Embryonic facial prominence (tissue), 1 donor: ENCODE results near the gene THSD1.
"Not testable (repeated sequence)": the region's sequence is repeated elsewhere in the genome, so short reads cannot be mapped to it uniquely, and the experiment has no call there.

Experiments
- DNase-seq: peaks from one replicate; pipeline ENCODE4 v3.0.0-alpha.2; 2016; ENCODE audit errors: extremely low spot score

The THSD1 gene

GRCh38 chr13:52411629-52412028 is 5.7 kb upstream of the THSD1 start:
- DNase-seq: no peak

GRCh38 chr13:52408071-52408658 is 2.2 kb upstream of the THSD1 start:
- not testable (repeated sequence) for DNase-seq

DNA sequence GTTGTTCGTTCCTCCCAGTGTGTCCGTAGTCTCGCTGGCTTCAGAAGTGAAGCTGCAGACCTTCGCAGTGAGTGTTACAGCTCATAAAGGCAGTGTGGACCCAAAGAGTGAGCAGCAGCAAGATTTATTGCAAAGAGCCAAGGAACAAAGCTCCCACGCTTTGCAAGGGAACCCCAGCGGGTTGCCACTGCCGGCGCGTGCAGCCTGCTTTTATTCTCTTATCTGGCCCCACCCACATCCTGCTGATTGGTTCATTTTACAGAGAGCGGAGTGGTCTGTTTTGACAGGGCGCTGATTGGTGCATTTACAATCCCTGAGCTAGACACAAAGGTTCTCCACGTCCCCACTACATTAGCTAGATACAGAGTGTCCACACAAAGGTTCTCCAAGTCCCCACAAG is 1.5 kb upstream of the THSD1 start:
- DNase-seq: not testable (repeated sequence)

GRCh38 chr13:52406629-52407028 is 657 bp upstream of the THSD1 start:
- DNase-seq: no peak

- DNase-seq: no peak
Measured at GRCh38 chr13:52405369-52405766, 604 bp downstream of the THSD1 start.

GRCh38 chr13:52399708-52400107 is 6.3 kb downstream of the THSD1 start:
- no peak for DNase-seq

- DNase-seq: no peak
Measured at GRCh38 chr13:52399046-52399445, 6.9 kb downstream of the THSD1 start.

GRCh38 chr13:52395704-52396103 is 10.3 kb downstream of the THSD1 start:
- no peak for DNase-seq

DNA sequence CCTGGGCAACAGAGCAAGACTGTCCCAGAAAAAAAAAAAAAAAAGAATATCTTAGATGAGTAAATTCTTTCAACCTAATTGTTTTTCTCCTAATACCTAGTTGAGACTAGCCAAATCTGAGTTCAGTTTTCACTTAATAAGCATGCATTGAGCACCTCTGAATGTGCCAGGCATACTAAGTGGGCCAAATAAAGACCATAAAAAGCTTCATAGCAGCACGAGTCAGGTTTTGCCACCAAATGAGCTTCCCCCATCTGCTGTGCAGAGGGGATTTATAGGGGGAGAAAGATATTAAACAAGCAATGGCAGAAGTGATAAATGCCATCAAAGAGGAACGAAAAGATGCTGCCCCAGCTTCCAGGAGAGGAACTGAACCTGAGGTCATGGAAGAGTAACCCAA is 11.4 kb downstream of the THSD1 start:
- no peak for DNase-seq

- DNase-seq: no peak
Measured at GRCh38 chr13:52393572-52394357, 12.2 kb downstream of the THSD1 start.

DNA sequence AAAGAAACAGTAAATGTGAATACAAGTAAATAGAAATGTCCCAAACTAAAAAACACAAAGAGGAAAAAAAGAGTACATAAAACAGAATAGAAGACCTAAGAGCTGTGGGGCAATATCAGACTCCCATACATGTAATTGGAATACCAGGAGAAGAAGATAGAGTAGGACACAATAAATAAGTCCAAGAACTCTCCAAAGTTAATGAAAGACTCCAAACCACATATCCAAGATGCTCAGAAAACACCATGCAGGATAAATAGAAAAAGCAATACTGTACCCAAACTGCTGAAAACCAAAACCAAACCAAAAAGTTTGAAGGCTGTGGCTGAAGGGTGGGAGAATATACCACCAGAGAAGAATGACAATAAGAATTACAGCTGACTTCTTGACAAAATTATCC is 18.3 kb downstream of the THSD1 start:
- no peak for DNase-seq

- no peak for DNase-seq
Measured at GRCh38 chr13:52385870-52386269, 20.1 kb downstream of the THSD1 start.

DNA sequence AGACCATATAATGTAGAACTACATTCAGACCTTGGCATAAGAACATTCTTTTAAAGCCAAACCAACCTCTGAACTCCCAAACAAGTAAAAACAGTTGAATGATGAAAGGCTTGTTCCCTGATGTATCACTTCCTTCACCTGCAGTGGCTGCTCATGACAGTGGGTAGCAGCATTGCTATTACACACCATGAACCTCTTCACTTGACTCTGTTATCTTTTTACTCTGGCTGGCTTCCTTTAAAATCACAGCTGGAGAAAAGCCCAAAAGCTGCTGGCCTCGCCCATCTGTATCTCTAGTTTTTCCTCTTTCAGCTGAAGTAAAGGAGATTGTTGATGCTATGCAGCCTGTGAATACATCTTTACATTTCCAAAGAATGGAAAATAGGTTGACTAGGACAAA is 22.6 kb downstream of the THSD1 start:
- no peak for DNase-seq

- DNase-seq: no peak
Measured at GRCh38 chr13:52378312-52378711, 27.7 kb downstream of the THSD1 start.

DNA sequence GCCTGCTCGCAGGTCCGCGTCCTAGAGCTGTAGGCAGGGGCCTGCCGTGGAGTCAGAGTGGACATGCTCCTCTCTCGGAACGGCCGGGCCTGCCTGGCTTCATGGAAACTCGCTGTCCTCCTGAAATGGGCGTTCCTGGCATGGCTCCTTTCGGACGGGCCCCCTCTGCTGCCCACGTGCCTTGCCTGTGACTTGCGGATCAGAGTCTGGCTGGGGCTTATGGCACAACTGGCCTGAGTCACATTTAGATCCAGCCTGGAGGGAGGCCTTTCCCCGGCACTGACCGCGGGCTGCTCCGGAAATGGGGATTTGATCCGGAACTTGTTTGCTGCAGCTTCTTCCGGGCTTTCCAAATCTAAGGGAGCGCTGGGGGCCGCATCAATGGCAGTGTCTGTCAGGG is 28.1 kb downstream of the THSD1 start:
- DNase-seq: no peak

- no peak for DNase-seq
Measured at GRCh38 chr13:52374873-52375411, 31.0 kb downstream of the THSD1 start.

DNA sequence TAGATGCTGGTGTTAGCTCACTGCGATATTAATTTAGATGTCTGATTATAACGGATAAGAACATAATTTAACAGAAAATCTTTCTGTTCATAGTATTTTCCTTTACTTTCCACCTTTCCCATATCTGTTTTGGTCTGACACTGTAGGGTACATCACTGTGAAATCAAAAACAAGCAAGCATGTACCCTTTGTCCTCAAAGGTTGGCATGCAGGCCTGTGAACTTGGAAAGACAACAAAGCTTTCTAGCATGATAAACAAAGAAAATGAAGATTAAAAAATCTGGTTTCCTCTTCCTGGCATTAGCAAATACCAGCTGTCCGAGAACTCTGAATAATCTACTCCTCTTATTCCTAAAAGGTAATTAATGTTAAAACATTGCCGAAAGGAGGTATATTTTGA is 31.6 kb downstream of the THSD1 start:
- DNase-seq: no peak

DNA sequence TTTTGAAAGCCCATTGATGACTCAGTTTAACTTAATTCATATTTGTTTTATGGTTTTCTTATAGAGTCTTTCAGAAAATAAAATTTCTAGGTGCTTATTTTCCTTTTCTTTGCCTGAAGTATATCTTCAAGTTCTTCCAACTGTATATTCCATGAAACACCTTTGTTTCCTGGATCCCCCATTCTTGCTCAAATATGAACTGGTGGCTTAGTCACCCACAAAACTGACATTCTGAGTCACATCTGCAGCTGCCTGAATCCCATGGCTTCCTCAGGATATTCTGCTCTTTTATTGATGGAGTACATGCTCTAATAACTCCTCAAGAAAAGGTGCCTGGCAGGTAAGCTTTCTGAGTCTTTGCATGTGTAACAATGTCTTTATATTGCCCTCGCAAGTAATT is 32.7 kb downstream of the THSD1 start:
- not testable (repeated sequence) for DNase-seq

GRCh38 chr13:52371736-52372247 is 34.2 kb downstream of the THSD1 start:
- DNase-seq: no peak

DNA sequence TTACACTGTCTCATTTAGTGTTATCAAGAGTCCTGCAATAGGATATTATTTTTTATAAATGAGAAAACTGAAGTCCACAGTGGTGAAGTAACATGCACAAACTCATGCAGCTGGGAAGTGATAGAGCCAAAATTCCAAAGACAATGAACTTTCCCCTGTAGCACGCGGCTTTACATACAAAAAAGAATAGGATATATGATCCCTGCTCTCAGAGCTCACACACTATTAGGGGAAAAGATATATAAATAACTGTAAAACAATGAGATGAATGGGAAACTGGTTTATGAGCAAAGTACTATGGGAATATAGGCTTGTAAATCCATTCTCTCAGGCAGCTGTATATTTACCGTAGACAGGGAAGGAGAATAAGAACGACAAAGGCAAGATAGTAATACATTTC is 39.7 kb downstream of the THSD1 start:
- no peak for DNase-seq

DNA sequence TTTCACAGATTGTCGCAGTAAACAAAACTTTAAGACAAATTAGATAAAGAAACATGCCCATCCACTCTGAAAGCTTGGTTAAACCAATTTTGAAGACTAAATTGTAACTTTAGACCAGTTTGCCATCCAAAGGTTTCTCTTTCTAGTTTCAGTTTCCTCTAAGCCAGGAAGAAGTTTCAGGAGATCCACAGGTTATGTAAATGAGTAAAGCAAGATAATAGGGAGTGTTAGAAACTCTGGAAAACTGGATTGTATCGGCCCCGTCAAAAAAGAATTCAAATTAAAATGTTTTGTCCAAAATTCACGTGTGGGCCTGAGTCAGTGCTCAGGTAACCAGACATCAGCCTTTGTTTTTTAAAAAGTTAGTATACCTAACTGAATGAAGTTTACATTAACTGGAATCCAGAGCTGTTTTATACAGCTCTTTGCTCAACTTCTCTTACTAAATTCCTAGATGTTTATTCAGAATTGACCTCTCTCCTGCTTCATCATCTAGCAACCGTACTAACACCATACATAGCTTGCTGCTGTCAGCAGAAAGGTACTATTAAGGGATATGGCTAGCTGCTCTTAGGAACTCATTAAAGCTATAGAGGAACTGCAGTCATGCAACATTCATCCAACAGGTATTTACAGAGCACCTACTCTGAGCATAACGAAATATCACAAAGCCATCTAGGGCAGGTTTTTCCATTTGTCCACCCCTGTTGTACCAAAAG is 43.6 kb downstream of the THSD1 start:
- DNase-seq: not testable (repeated sequence)

DNA sequence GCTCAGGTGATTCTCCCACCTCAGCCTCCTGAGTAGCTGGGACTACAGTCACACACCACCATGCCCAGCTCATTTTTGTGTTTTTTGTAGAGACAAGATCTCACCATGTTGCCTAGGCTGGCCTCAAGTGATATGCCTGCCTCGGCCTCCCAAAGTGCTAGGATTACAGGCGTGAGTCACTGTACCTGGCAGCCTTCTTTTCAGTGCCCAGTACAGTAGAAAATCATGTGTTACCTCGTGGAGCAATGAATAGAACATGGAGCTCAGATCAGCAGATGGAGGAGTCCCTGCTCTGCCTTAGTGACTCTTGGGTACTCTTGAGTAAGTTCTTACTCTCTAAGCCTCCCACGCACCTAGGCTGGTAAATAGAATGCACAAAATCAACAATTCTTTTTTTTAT is 44.7 kb downstream of the THSD1 start:
- no peak for DNase-seq
